T-helper 1 cell (primary cell): ENCODE data around the gene FBLN1.
"Not testable (repeated sequence)": the region's sequence is repeated elsewhere in the genome, so short reads cannot be mapped to it uniquely, and the experiment has no call there.

Experiments used
- DNase-seq, 5 donors: peaks; one replicate each; pipeline ENCODE4 v3.0.0-alpha.2; 2012 to 2020

FBLN1 gene

DNA sequence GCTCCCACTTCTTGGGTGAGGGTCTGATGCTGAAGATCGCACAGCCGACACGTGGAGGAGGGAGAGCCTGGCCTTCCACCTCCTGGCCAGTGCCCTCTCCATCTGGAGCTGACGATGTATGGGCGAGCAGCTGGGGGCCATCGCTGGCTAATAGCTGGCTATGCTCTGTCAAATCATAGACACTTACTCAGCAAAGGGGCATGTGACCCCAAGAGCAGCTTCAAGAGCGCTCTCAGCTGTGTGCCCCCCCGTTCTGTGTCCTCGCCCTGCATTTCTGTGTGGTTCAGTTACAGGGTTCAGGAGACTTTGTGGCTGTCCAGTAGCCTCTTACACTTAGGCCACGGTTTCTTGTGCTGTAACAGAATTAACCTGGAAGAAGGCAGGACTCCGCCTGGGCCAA is 26.4 kb downstream of the FBLN1 start:
- DNase-seq, result no peak

GRCh38 chr22:45529971-45530575 is 27.4 kb downstream of the FBLN1 start:
- DNase-seq, result no peak

DNA sequence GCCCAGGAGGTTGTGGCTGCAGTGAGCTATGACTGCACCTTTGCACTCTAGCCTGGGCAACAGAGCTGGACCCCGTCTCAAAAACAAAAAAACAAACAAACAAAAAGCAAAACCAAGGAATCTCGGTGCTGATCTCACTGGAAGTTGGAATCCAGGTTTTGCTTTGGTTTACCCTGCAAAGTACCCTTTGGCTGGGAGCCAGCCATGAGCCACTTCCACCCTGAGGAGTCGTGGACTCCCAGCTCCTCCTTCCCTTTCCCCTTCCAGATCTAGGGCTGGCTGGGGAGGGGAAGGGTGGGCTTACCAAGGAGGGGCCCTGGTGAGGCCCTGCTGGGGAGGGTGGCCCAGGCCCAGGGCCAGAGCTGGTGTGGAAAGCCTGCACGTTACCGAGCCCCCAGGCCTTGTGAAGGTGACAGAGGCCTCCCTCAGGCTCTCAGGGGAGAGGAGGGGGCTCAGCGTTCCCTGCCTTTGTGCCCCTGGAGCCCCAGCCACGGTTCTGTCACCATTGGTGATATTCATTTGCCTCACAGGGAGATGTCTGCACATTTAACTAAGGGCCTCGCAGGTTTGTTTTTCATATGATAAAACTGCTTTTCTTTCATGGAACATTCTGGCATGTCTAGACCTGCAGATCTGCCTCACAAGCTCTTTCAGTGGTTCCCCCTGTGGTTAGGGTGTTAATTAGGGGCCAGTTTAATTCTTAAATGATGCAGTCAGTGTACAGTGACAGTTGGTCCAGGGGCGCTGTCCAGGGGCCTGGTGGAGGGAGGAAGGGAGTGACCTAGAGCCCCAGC is 29.0 kb downstream of the FBLN1 start:
- DNase-seq, result no peak

DNA sequence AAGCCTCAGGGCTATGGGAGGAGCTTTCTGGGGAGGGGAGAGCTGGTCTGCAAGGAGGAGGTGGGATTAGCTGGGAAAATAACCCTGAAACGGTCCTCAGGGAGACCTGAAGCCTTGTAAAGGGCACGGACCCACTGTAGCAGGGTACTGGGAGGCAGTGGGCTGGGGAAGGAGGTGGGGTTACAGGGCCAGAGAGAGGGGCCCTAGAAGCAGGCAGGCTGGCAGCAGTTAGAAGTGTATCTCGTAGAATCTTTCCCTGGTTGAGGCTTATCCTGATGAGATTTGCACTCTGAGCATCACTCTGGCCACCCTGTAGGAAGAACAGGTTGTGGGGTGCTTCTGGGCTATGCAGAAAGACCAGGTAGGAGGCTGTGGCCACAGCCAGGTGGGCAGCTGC is 29.6 kb downstream of the FBLN1 start:
- DNase-seq, result no peak

- no peak for DNase-seq
Observed at GRCh38 chr22:45533703-45534102, 31.0 kb downstream of the FBLN1 start.

DNA sequence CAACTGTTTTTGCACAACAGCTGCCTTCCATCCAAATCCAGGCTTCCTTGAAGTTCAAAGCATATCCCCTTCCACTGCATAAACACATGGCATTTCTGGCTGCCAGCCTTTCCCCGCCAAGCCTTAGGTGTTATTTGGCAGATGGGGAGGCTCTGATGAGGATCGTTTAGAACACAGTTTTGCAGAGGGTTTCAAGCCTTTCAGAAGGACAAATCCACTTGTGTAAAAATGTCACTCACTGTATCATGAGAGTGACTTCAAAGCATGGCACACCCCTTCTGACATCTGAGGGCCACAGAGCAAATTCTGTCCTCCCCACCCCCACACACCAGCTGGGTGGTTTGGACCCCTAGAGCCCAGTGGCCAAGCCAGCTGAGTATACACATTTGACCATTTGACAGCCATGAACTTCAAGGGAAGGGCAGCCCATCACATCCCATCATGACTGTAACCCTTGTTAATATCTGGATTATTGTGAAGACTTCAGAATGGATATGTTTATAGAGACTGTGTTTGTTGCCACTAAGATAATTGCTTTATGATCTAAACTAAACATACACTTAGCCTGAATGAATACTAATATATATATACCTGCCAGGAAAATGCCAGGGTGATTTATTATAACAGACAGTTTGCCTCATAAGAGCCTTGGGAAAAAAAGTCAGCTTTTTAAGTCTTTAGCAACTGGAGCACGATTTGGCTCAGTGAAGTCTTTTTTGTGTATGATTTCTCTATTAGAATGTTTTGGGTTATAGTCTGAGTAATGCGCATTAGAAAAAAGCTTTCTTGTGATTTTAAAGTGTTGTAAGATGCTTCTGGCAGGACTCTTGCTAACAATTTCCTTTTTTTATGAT is 31.9 kb downstream of the FBLN1 start:
- DNase-seq, result no peak

GRCh38 chr22:45535290-45535689 is 32.6 kb downstream of the FBLN1 start:
- no peak for DNase-seq

DNA sequence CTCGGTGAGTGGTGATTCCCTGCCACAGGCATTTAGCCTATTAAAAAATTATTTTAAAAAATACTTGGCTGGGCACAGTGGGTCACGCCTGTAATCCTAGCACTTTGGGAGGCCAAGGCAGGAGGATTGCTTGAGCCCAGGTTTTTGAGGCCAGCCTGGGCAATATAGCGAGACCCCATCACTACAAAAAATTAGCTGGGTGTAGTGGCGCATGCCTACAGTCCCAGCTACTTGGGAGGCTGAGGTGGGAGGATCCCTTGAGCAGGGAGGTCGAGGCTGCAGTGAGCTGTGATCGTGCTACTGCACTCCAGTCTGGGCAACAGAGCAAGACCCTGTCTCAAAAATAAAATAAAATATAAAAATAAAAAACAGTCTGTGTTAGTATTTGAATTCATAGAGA is 33.2 kb downstream of the FBLN1 start:
- not testable (repeated sequence) for DNase-seq

DNA sequence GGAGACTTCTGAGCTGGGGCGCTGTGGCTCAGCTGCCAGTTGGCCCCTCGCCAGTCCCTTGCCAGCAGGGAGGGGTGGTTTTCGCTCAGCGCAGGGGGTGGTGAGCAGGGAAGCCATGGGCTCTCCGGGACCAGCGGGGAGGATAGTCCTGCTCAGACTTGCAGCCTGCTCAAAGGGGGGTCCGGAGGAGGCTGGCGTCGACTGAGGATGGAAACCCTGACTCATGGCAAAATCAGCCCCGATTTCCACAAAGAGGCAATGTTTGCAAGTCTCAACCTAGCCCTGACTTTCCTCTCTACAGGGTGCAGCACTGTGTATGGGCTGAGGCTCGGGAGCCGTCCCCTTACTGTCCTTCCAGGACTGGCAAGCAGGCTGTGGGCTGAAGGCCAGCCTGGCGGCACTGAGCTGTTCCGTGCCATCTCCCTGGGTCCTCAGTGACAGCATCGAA is 35.1 kb downstream of the FBLN1 start:
- DNase-seq, result no peak

DNA sequence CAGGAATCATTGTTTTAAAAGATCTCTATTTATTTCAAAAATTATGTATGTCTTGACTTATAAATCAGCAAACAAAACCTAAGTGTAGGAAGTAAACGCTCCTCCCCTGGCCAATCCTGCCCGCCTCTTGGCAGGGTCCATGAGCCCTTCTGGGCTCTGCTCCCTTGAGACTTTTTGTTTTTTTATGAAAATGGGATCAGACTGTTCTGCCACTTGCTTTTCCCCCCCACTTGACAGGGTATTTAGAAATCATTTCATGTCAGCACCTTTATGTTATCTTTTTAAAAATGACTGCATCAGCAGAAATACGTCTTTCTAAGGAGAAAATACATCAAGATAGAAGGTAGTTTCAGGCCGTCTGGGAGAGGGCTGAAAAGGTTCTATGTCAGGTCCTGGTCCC is 35.6 kb downstream of the FBLN1 start:
- DNase-seq, result no peak

GRCh38 chr22:45540122-45540521 is 37.4 kb downstream of the FBLN1 start:
- DNase-seq, result no peak

GRCh38 chr22:45541382-45541979 is 38.8 kb downstream of the FBLN1 start:
- no peak for DNase-seq

- no peak for DNase-seq
Observed at GRCh38 chr22:45542001-45542520, 39.4 kb downstream of the FBLN1 start.

DNA sequence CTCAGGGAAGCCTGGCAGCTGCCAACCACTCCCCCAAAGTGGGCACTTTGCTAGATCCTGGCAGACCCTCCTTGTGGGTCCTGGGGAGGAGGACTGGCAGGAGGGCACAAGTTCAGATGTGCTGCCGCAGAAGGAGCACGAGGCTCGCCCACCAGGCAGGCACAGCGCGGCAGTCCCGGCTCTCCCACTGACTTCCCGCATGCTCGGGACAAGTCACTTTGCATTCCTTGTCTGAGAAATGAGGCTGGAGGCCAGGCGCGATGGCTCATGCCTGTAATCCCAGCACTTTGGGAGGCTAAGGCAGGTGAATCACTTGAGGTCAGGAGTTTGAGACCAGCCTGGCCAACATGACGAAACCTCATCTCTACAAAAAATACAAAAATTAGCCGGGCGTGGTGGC is 40.1 kb downstream of the FBLN1 start:
- DNase-seq, result not testable (repeated sequence)

- DNase-seq, result no peak
Observed at GRCh38 chr22:45543243-45543642, 40.6 kb downstream of the FBLN1 start.

GRCh38 chr22:45544588-45545170 is 42.0 kb downstream of the FBLN1 start:
- no peak for DNase-seq

DNA sequence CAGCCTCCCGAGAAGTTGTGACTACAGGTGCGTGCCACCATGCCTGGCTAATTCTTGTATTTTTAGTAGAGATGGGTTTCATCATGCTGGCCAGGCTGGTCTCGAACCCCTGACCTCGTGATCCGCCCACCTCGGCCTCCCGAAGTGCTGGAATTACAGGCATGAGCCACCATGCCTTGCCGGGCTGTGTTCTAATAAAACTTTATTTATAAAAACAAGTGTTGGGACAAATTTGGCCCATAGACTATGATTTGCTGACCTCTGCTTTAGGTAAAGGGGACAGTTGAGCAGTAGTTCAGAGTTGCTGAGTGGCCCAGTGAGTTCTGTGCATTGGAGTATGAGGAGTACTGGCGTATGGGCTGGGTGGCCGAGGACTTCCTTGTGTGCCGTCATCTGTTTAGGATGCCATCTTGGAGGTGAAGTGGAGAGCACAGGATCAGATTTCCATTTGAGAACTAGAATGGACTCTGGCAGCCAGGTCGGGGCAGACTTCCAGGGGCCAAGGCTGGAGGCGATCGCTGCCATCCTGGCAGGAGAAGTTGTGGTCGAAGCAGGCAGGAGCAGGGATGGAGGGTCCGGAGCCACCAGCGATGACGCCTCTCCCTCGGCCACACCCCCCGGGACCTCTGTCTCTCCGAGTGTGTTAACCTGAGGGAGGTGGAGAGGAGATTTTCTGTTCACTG is 43.8 kb downstream of the FBLN1 start:
- DNase-seq, result no peak

DNA sequence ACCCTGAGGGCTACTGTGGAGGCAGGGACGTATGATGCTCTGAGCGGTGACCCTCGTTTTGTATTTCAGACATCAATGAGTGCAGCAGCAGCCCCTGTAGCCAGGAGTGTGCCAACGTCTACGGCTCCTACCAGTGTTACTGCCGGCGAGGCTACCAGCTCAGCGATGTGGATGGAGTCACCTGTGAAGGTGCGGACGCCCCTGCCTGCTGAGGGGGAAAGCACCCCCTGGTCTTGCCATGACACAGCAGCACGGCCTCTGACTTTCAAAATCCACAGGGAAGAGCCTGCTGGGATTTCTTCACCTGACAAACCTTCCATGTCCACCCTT is 44.3 kb downstream of the FBLN1 start:
- no peak for DNase-seq

DNA sequence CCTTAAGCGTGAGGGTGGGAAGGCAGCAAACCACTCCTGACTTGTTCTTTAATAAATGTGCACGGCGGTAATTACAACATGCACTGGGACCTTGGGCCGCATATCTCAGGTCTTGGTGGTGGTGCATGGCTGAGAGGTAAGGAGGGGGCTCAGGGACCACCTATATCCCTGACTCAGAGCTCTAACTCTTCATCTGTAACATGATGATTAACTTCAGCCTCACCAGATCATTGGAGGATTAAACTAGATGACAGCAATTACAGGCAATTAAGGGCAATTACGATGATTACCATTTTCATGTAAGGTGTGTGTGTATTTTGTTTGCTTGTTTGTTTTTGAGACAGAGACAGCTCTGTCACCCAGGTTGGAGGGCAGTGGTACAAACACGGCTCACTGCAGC is 45.0 kb downstream of the FBLN1 start:
- no peak for DNase-seq

DNA sequence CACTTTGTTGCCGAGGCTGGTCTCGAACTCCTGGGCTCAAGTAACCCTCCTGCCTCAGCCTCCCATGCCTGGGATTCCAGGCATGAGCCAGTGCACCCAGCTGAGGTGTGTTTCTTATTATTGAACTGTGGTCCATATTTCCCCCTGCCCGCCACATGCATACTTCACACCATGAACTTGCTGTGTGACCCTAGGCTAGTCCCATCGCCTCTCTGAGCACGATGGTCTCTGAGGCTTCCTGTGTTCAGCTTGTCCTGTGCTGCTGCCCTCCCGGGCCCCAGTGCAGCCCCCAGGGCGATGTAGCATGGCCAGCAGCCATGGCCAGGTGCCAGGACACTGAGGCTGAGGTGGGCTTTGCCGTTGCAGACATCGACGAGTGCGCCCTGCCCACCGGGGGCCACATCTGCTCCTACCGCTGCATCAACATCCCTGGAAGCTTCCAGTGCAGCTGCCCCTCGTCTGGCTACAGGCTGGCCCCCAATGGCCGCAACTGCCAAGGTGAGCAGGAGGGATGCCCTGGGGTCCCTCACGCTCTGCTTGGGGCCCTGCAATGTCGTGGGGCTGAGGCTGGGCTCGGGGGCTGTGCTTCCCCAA is 45.7 kb downstream of the FBLN1 start:
- DNase-seq, result no peak

- DNase-seq, result no peak
Observed at GRCh38 chr22:45548991-45549761, 46.5 kb downstream of the FBLN1 start.
